CD14-positive monocyte (primary cell): ENCODE results near the gene RGCC. TPM values are rescaled to one million over a fixed set of nuclear protein-coding genes. Genes with fewer than 3 reads are reported as not detected.
"Not testable (repeated sequence)": the region's sequence is repeated elsewhere in the genome, so short reads cannot be mapped to it uniquely, and the experiment has no call there.

Source experiments
- DNase-seq, 3 donors: peaks; one replicate each; pipeline ENCODE4 v3.0.0-alpha.2; 2011 to 2022
- H2AFZ ChIP-seq: 2 replicates; pipeline ENCODE4 v1.6.0; 2012; ENCODE audit warnings: mild to moderate bottlenecking, low read depth, low read length, inconsistent platforms; ENCODE audit not compliant: insufficient read depth, poor library complexity, severe bottlenecking
- H3K27ac ChIP-seq, 2 donors: 1 replicate in 1 of 2; 2 replicates in 1 of 2; pipeline ENCODE4 v1.5.1; 2012 to 2013; ENCODE audit warnings: low read length in 2 of 2, control low read depth in 1 of 2, inconsistent platforms in 1 of 2, low read depth in 1 of 2, mild to moderate bottlenecking in 1 of 2
- H3K27me3 ChIP-seq, 2 donors: one replicate each; pipeline versions ENCODE4 v1.6.0 to v1.6.1; 2011 to 2013; ENCODE audit warnings: low read length in 2 of 2; ENCODE audit not compliant: control insufficient read depth in 2 of 2, insufficient read depth in 2 of 2
- H3K36me3 ChIP-seq, 2 donors: replicated peaks in 1 of 2; 1 replicate in 1 of 2; 2 replicates in 1 of 2; pipeline versions ENCODE4 v1.5.1 to v1.6.1; 2012 to 2013; ENCODE audit warnings: low read length in 2 of 2, control low read depth in 1 of 2, inconsistent platforms in 1 of 2, mild to moderate bottlenecking in 1 of 2; ENCODE audit not compliant: insufficient read depth in 2 of 2, control insufficient read depth in 1 of 2
- H3K4me1 ChIP-seq, 2 donors: 1 replicate in 1 of 2; 2 replicates in 1 of 2; pipeline versions ENCODE4 v1.5.1 to v1.6.1; 2012 to 2013; ENCODE audit warnings: low read length in 2 of 2, control low read depth in 1 of 2, inconsistent platforms in 1 of 2, mild to moderate bottlenecking in 1 of 2, moderate library complexity in 1 of 2; ENCODE audit not compliant: insufficient read depth in 2 of 2, control insufficient read depth in 1 of 2
- H3K4me2 ChIP-seq: replicated peaks from 2 replicates; pipeline ENCODE3; 2012; ENCODE audit warnings: low read length, moderate library complexity, mild to moderate bottlenecking; ENCODE audit not compliant: poor library complexity, severe bottlenecking; ENCODE audit errors: extremely low read depth
- H3K4me3 ChIP-seq, 3 experiments: fragments of 200-600 bp in 1 of 3; sonication (generic) in 1 of 3; replicated peaks in 1 of 3; 1 replicate in 2 of 3; 2 replicates in 1 of 3; pipeline ENCODE4 v1.5.1; 2011 to 2013; ENCODE audit warnings: low read length in 3 of 3, mild to moderate bottlenecking in 3 of 3, control low read depth in 2 of 3, low read depth in 2 of 3, inconsistent platforms in 1 of 3, moderate library complexity in 1 of 3
- H3K79me2 ChIP-seq: 2 replicates; pipeline ENCODE4 v1.6.0; 2012; ENCODE audit warnings: mild to moderate bottlenecking, control low read depth, inconsistent platforms, low read length, moderate library complexity; ENCODE audit not compliant: insufficient read depth
- H3K9ac ChIP-seq: 2 replicates; pipeline ENCODE4 v1.6.0; 2017; ENCODE audit warnings: low read length, mild to moderate bottlenecking; ENCODE audit not compliant: insufficient read depth, poor library complexity, severe bottlenecking
- H3K9me3 ChIP-seq, 2 donors: replicated peaks in 1 of 2; 1 replicate in 1 of 2; 2 replicates in 1 of 2; pipeline versions ENCODE4 v1.5.1 to v1.6.1; 2012 to 2013; ENCODE audit warnings: low read length in 2 of 2, control low read depth in 1 of 2; ENCODE audit not compliant: control insufficient read depth in 1 of 2, insufficient read depth in 1 of 2
- H4K20me1 ChIP-seq: 2 replicates; pipeline ENCODE4 v1.6.0; 2012; ENCODE audit warnings: mild to moderate bottlenecking, low read length, control low read depth, moderate library complexity; ENCODE audit not compliant: insufficient read depth
- H3K27ac Mint-ChIP-seq, 7 donors: one replicate each; pipeline ENCODE4 v1.8.0; 2020; ENCODE audit warnings: mild to moderate bottlenecking in 7 of 7, mixed read lengths in 7 of 7, moderate library complexity in 6 of 7, inconsistent platforms in 2 of 7
- H3K27me3 Mint-ChIP-seq, 3 donors: one replicate each; pipeline ENCODE4 v1.8.0; 2021 to 2022; ENCODE audit warnings: low read depth in 3 of 3, mild to moderate bottlenecking in 3 of 3, mixed read lengths in 3 of 3, moderate library complexity in 3 of 3, inconsistent platforms in 1 of 3
- H3K36me3 Mint-ChIP-seq, 2 donors: one replicate each; pipeline ENCODE4 v1.8.0; 2020; ENCODE audit warnings: mixed read lengths in 2 of 2, inconsistent platforms in 1 of 2, mild to moderate bottlenecking in 1 of 2
- H3K4me1 Mint-ChIP-seq: one replicate; pipeline ENCODE4 v1.8.0; 2020; ENCODE audit warnings: mild to moderate bottlenecking, mixed read lengths
- H3K4me3 Mint-ChIP-seq, 2 donors: one replicate each; pipeline ENCODE4 v1.8.0; 2020; ENCODE audit warnings: mild to moderate bottlenecking in 2 of 2, mixed read lengths in 2 of 2, moderate library complexity in 1 of 2
- H3K9me3 Mint-ChIP-seq, 7 donors: one replicate each; pipeline ENCODE4 v1.8.0; 2020 to 2022; ENCODE audit warnings: mixed read lengths in 7 of 7, mild to moderate bottlenecking in 6 of 7, moderate library complexity in 6 of 7, inconsistent platforms in 2 of 7
- WGBS: methylation state at CpG from one replicate; pipeline ENCODE4 v1.1.5; 2013; ENCODE audit warnings: missing lambda C conversion rate; ENCODE audit not compliant: insufficient coverage; 5-methylcytosine and 5-hydroxymethylcytosine counted together
- intact Hi-C, 2 donors: fragments of 100-400 bp; cut with micrococcal nuclease; formaldehyde crosslinking; loops; one replicate each; pipeline versions ENCODE4 v1.15.0 to v1.15.1; 2023
- polyA plus RNA-seq, 3 donors: library from polyadenylated mRNA; depleted of rRNA in 1 of 3; unstranded in 2 of 3; stranded (reverse) in 1 of 3; fragments of 300-500 nt in 2 of 3; fragments of >200 nt in 1 of 3; fragmentation: Illumina TruSeq in 2 of 3; gene quantifications; 1 replicate in 2 of 3; 2 replicates in 1 of 3; pipeline ENCODE4 v1.2.3, GENCODE V29; 2012 to 2021

RGCC gene
- polyA plus RNA-seq, 3 donors = 4.3 to 49.5 (median 26.0) TPM

DNA sequence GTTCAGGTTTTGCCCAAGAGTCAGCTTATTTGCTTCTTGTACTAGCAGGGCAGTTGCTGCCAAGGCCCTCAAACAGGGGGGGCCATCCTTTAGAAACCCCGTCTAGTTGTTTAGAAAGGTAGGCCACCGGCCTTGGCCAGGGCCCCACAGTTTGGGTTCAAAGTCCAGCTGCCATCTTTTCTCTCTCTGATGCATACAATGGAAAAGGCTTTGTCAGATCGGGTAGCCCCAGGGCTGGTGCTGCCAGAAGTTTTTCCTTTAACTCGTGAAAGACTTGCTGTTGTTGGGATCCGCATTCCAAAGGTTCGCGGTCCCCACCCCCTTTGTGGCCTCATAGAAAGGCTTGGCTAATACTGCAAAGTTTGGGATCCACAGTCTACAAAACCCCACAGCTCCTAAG lies 35.4 kb upstream of the RGCC start:
- H3K9ac ChIP-seq, H3K27ac ChIP-seq, H3K4me1 Mint-ChIP-seq, H3K36me3 Mint-ChIP-seq, H3K4me3 Mint-ChIP-seq, H4K20me1 ChIP-seq, DNase-seq, H3K27me3 Mint-ChIP-seq, H3K36me3 ChIP-seq, H3K4me2 ChIP-seq, intact Hi-C loops, H3K27me3 ChIP-seq, H3K9me3 ChIP-seq, H3K79me2 ChIP-seq, H3K4me1 ChIP-seq, H2AFZ ChIP-seq, H3K4me3 ChIP-seq, H3K27ac Mint-ChIP-seq: not testable (repeated sequence)
- WGBS = 93% methylated on average over 6 of the region's 7 CpGs
- peaks cover 2 to 14% (median 6%) of the 10 kb centered on the region in 7 donors for H3K9me3 Mint-ChIP-seq

DNA sequence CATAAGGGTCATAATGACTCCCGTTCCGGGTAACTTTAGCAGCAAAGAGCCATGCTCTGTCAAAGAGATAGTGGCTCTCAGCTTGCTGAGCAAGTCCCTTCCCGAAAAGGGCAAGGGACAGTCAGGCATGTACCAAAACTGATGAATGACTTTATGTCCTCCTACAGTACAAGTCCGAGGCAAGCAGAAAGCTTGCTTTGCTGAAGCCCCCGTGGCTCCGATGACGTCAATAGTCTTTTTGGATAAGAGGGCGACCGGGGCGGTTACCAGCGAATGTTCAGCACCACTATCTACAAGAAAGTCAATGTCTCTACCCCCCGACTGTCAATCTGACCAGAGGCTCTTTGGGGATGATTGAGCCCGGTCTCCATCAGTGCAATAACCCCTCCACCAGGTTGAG lies 34.1 kb upstream of the RGCC start:
- DNase-seq, intact Hi-C loops, H3K4me3 Mint-ChIP-seq, H4K20me1 ChIP-seq, H2AFZ ChIP-seq, H3K79me2 ChIP-seq, H3K36me3 ChIP-seq, H3K4me3 ChIP-seq, H3K27me3 Mint-ChIP-seq, H3K4me2 ChIP-seq, H3K9ac ChIP-seq, H3K27me3 ChIP-seq, H3K27ac ChIP-seq, H3K36me3 Mint-ChIP-seq, H3K4me1 ChIP-seq, H3K4me1 Mint-ChIP-seq: not testable (repeated sequence)
- Mint-ChIP-seq H3K9me3 (peaks cover 5 to 21% (median 13%) of the 10 kb centered on the region in 7 donors), H3K27ac (peak overlapping the region in 1 of 7 donors; percentile 53)
- peaks cover 12 to 15% of the 10 kb centered on the region in 2 donors for H3K9me3 ChIP-seq
- WGBS = 96% methylated on average over 5 of the region's 13 CpGs

DNA sequence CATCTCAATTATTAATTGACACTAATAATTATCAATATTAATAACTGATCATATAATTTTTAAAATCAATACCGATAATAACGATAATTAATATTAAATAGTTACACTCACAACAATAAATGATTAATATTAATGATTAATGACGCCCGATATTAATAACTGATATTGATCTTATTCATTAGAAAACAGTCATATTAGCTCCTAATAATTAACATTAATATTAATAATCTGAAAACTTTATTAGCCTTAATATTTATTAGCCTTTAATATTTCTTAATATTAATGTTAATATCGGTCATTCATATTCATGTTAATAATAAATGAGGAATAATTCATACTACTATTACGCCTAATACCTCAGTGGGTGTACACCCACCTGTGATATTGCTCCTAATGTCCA lies 32.7 kb upstream of the RGCC start:
- H3K4me3 ChIP-seq, H3K4me3 Mint-ChIP-seq, H3K27ac ChIP-seq, H2AFZ ChIP-seq, H3K36me3 ChIP-seq, H3K4me1 Mint-ChIP-seq, DNase-seq, H3K4me2 ChIP-seq, H3K79me2 ChIP-seq, intact Hi-C loops, H3K4me1 ChIP-seq, H3K27me3 Mint-ChIP-seq, H3K27ac Mint-ChIP-seq, H3K27me3 ChIP-seq, H3K9ac ChIP-seq, H3K36me3 Mint-ChIP-seq, H4K20me1 ChIP-seq: not testable (repeated sequence)
- peaks cover 5 to 28% (median 16%) of the 10 kb centered on the region in 7 donors for H3K9me3 Mint-ChIP-seq
- WGBS = no CpG with 5 or more reads among the region's 6 CpGs
- H3K9me3 ChIP-seq = peaks cover 19 to 23% of the 10 kb centered on the region in 2 donors
